HepG2 (cell line): ENCODE results near the gene SLC16A7. TPM values are rescaled to one million over a fixed set of nuclear protein-coding genes. Genes with fewer than 3 reads are reported as not detected.

Experiments used
- ATAC-seq: fragments of 200-7000 bp; cut with Tn5 transposase; 3 replicates; pipeline ENCODE4 v1.9.1; 2020; ENCODE audit warnings: mild to moderate bottlenecking, moderate library complexity
- BruUV-seq: library from RNA; stranded (reverse); fragments of 400-500 nt; replicated peaks from 2 replicates; lab custom pipeline; 2021; lab: Mats Ljungman, UMichigan
- CTCF ChIA-PET: fragments of 300-600 bp; formaldehyde crosslinking; extraction: SDS; loops from one replicate; lab custom pipeline; 2021; ENCODE audit warnings: low total read pairs, inconsistent platforms, low intra/inter-chr PET ratio; lab: Yijun Ruan, JAX
- POLR2A ChIA-PET: fragments of 350-600 bp; sonication (Branson Sonifier 250); formaldehyde crosslinking; loops from one replicate; lab custom pipeline; 2020; ENCODE audit warnings: antibody characterized with exemption, inconsistent platforms; lab: Yijun Ruan, JAX
- DNase-seq: peaks from one replicate; pipeline ENCODE4 v3.0.0-alpha.2; 2015; ENCODE audit warnings: low spot score
- FAIRE-seq: peaks from 3 replicates; lab custom pipeline; 2011; peaks lifted over from hg19 to GRCh38; lab: Jason Lieb, UNC
- H2AFZ ChIP-seq: one replicate; pipeline ENCODE4 v1.6.1; 2011; ENCODE audit warnings: low read length, inconsistent platforms
- H3K27ac ChIP-seq: fragments of 300-600 bp; 3 replicates; pipeline ENCODE4 v1.8.0; 2011; ENCODE audit warnings: mixed run types, mild to moderate bottlenecking, mixed read lengths, low read length, inconsistent platforms; ENCODE audit not compliant: insufficient read depth; ENCODE audit errors: extremely low read length
- H3K27me3 ChIP-seq, 2 experiments: fragments of 200-600 bp in 1 of 2; 2 replicates in 1 of 2; 3 replicates in 1 of 2; pipeline versions ENCODE4 v1.6.0 to v1.8.0; 2011; ENCODE audit warnings: low read length in 2 of 2, mild to moderate bottlenecking in 2 of 2, moderate library complexity in 2 of 2, inconsistent platforms in 1 of 2; ENCODE audit not compliant: insufficient read depth in 2 of 2, control insufficient read depth in 1 of 2
- H3K36me3 ChIP-seq, 2 experiments: fragments of 200-600 bp in 1 of 2; replicated peaks in 1 of 2; 2 replicates in 1 of 2; 3 replicates in 1 of 2; pipeline versions ENCODE4 v1.5.1 to v1.8.0; 2011; ENCODE audit warnings: low read length in 2 of 2, inconsistent platforms in 1 of 2; ENCODE audit not compliant: insufficient read depth in 2 of 2, control insufficient read depth in 1 of 2
- H3K4me1 ChIP-seq: 2 replicates; pipeline ENCODE4 v1.5.1; 2012; ENCODE audit warnings: low read length, inconsistent platforms; ENCODE audit not compliant: insufficient read depth
- H3K4me2 ChIP-seq: 2 replicates; pipeline ENCODE4 v1.6.0; 2011; ENCODE audit warnings: low read depth, low read length, inconsistent platforms
- H3K4me3 ChIP-seq, 3 experiments: fragments of 200-600 bp in 1 of 3; sonication (generic), shearing (Covaris generic) in 1 of 3; replicated peaks in 1 of 3; 2 replicates each; pipeline ENCODE4 v1.5.1; 2011 to 2016; ENCODE audit warnings: low read length in 3 of 3, inconsistent platforms in 2 of 3, low read depth in 2 of 3, mild to moderate bottlenecking in 2 of 3, control low read depth in 1 of 3, mixed read lengths in 1 of 3; ENCODE audit not compliant: insufficient read depth in 1 of 3
- H3K79me2 ChIP-seq: one replicate; pipeline ENCODE4 v1.6.1; 2011; ENCODE audit warnings: low read length, inconsistent platforms; ENCODE audit not compliant: insufficient read depth
- H3K9ac ChIP-seq: 2 replicates; pipeline ENCODE4 v1.6.0; 2011; ENCODE audit warnings: mild to moderate bottlenecking, low read depth, low read length, inconsistent platforms; ENCODE audit not compliant: insufficient read depth
- H3K9me3 ChIP-seq: 2 replicates; pipeline ENCODE4 v1.5.1; 2012; ENCODE audit warnings: mild to moderate bottlenecking, low read length
- H4K20me1 ChIP-seq: 2 replicates; pipeline ENCODE4 v1.6.0; 2011; ENCODE audit warnings: inconsistent platforms, mild to moderate bottlenecking, low read length, moderate library complexity; ENCODE audit not compliant: insufficient read depth
- AKAP8 ChIP-seq: sonication (generic); formaldehyde crosslinking; IDR thresholded peaks from 2 replicates; pipeline ENCODE4 v1.5.1; 2020; ENCODE audit warnings: mild to moderate bottlenecking, missing genetic modification reagents
- CERS6 ChIP-seq: sonication (generic); formaldehyde crosslinking; IDR thresholded peaks from 2 replicates; pipeline ENCODE4 v1.5.0; 2020; ENCODE audit warnings: missing genetic modification reagents
- ZFP90 ChIP-seq: sonication (generic); formaldehyde crosslinking; IDR thresholded peaks from 2 replicates; pipeline ENCODE4 v1.8.0; 2022; ENCODE audit warnings: missing genetic modification reagents, mild to moderate bottlenecking, inconsistent platforms, borderline replicate concordance
- ZKSCAN8 ChIP-seq: IDR thresholded peaks from 2 replicates; pipeline ENCODE4 v1.6.1; 2016; ENCODE audit warnings: borderline replicate concordance, missing genetic modification reagents, missing compliant biosample characterization
- ZNF513 ChIP-seq: sonication (generic); formaldehyde crosslinking; conservative IDR thresholded peaks from 2 replicates; pipeline ENCODE4 v1.5.0; 2020; ENCODE audit warnings: missing genetic modification reagents
- ZNF740 ChIP-seq: sonication (generic); formaldehyde crosslinking; IDR thresholded peaks from 2 replicates; pipeline ENCODE4 v1.4.0; 2020; ENCODE audit warnings: missing genetic modification reagents
- in situ Hi-C: cut with HindIII; loops from 2 replicates; pipeline ENCODE4 v1.10.0; 2017; ENCODE audit warnings: low pct_unique_long_range_greater_than_20kb; ENCODE audit not compliant: extremely low pct_ligation_motif_present
- intact Hi-C: fragments of 100-400 bp; cut with micrococcal nuclease; formaldehyde crosslinking; loops from one replicate; pipeline ENCODE4 v1.10.0; 2022; ENCODE audit not compliant: unreplicated experiment
- polyA plus RNA-seq, 8 experiments: library from polyadenylated mRNA; depleted of rRNA in 3 of 8; stranded (reverse) in 7 of 8; unstranded in 1 of 8; fragments of >200 nt; fragmentation: Illumina TruSeq in 4 of 8; extraction: Trizol in 4 of 8; gene quantifications; 2 replicates each; pipeline versions ENCODE4 v1.2.1 to v1.2.3, GENCODE V29; 2011 to 2016; ENCODE audit warnings: low read depth in 4 of 8, missing spikeins in 1 of 8, mixed read lengths in 1 of 8; ENCODE audit not compliant: insufficient read depth in 1 of 8
- total RNA-seq, 5 experiments: library from RNA; depleted of rRNA; stranded (reverse); fragments of >200 nt; fragmentation: Illumina TruSeq; extraction: Trizol; gene quantifications; 2 replicates each; pipeline ENCODE4 v1.2.3, GENCODE V29; 2016; ENCODE audit warnings: low read depth in 1 of 5

SLC16A7 gene
- total and polyA plus RNA-seq, 2 of the 13 experiments (the other 11 are each of a cell fraction or from before 2014, with no cell fraction given): 1.3 to 1.6 TPM

- no peak for TF ChIP-seq CERS6 (CRISPR knock-in tag)
These were observed 224.8 kb downstream of the SLC16A7 start (continued) for GRCh38 chr12:59820594-59821011.

- in situ Hi-C loops: loop anchor here (25.0 kb wide), 1 partner anchor 411 kb away; no protein-coding TSS in a partner anchor
These were observed 227.7 kb downstream of the SLC16A7 start for GRCh38 chr12:59823567-59823966.

More at GRCh38 chr12:59823567-59823966, 227.7 kb downstream of the SLC16A7 start:
- Histone ChIP-seq H3K9me3 (no peaks in the 10 kb centered on the region; the same call in 1 of the 2 replicates), H3K27me3 (no peaks in the 10 kb centered on the region), H3K27ac (no peak overlapping the region), H3K79me2 (no peaks in the 10 kb centered on the region), H3K36me3 (no peaks in the 10 kb centered on the region), H2AFZ (no peak overlapping the region), H3K4me3 (no peak overlapping the region), H4K20me1 (no peaks in the 10 kb centered on the region), H3K4me1 (no peaks in the 10 kb centered on the region), H3K4me2 (no peak overlapping the region), H3K9ac (no peak overlapping the region)
- ATAC-seq (no peak), DNase-seq (no peak), FAIRE-seq (no peak)
- ChIA-PET POLR2A (no interaction called here), CTCF (no interaction called here)
- intact Hi-C loops: no loop called here
- no TSS peak for BruUV-seq
- no peak for TF ChIP-seq ZFP90
- TF ChIP-seq ZKSCAN8 (CRISPR knock-in tag): no peak
- TF ChIP-seq ZNF740: no peak
- no peak for TF ChIP-seq ZNF513
- TF ChIP-seq AKAP8: no peak
